ENCODE data around the gene APLN.

GRCh38 chrX:129665916-129666644 lies 11.3 kb upstream of the APLN start:
- TF ChIP-seq MEF2D (CRISPR knock-in tag; IDR thresholded peaks at IDR 0.05), result no peak
- no peak for TF ChIP-seq EZH2 (conservative IDR thresholded peaks at IDR 0.05; ENCODE audit: low read depth, low read length)
- no peak for TF ChIP-seq MYNN (CRISPR knock-in tag; IDR thresholded peaks at IDR 0.05; ENCODE audit: low read depth)
- TF ChIP-seq MNT (IDR thresholded peaks at IDR 0.05), result no peak
- no peak for TF ChIP-seq YY1 (IDR thresholded peaks at IDR 0.05; ENCODE audit: insufficient read depth, insufficient replicate concordance, low read depth, low read length)
- no peak for TF ChIP-seq ZNF18 (CRISPR knock-in tag; IDR thresholded peaks at IDR 0.05; ENCODE audit: insufficient replicate concordance)
